ENCODE results near the gene CRTAC1.

DNA sequence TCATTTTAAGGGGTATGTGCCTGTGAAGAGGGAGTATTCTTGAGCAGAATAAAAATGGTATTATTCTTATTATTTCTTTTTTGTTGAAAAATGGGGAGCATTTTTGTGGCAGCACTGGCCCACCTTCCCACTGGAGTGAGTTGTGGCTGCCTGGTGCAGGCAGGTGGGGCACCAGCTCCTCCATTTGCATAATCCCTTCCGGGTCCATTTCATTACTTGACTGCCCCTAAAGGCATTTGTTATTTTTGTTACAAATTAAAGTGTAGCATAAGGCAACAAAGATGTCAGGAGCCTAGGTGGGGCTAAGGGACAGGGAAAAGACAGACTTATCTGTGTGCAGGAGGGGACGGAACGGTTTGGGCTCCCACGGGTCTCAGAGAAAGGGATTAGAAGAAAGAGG, 154.0 kb downstream of the CRTAC1 start:
- TF ChIP-seq SMC3 (IDR thresholded peaks at IDR 0.05) (no peak), EHMT2 (IDR thresholded peaks at IDR 0.05; ENCODE audit: low read depth) (no peak), EP300 (IDR thresholded peaks at IDR 0.05) (no peak), POLR2A (IDR thresholded peaks at IDR 0.05; ENCODE audit: low read length) (no peak), CEBPB (IDR thresholded peaks at IDR 0.05) (no peak), KDM5A (IDR thresholded peaks at IDR 0.05) (no peak)
- TF ChIP-seq, protein P1, sequence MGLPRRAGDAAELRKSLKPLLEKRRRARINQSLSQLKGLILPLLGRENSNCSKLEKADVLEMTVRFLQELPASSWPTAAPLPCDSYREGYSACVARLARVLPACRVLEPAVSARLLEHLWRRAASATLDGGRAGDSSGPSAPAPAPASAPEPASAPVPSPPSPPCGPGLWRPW (IDR thresholded peaks at IDR 0.05), result no peak
- TF ChIP-seq, protein P2, sequence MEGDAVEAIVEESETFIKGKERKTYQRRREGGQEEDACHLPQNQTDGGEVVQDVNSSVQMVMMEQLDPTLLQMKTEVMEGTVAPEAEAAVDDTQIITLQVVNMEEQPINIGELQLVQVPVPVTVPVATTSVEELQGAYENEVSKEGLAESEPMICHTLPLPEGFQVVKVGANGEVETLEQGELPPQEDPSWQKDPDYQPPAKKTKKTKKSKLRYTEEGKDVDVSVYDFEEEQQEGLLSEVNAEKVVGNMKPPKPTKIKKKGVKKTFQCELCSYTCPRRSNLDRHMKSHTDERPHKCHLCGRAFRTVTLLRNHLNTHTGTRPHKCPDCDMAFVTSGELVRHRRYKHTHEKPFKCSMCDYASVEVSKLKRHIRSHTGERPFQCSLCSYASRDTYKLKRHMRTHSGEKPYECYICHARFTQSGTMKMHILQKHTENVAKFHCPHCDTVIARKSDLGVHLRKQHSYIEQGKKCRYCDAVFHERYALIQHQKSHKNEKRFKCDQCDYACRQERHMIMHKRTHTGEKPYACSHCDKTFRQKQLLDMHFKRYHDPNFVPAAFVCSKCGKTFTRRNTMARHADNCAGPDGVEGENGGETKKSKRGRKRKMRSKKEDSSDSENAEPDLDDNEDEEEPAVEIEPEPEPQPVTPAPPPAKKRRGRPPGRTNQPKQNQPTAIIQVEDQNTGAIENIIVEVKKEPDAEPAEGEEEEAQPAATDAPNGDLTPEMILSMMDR (IDR thresholded peaks at IDR 0.05), result no peak
- TF ChIP-seq, protein P3, sequence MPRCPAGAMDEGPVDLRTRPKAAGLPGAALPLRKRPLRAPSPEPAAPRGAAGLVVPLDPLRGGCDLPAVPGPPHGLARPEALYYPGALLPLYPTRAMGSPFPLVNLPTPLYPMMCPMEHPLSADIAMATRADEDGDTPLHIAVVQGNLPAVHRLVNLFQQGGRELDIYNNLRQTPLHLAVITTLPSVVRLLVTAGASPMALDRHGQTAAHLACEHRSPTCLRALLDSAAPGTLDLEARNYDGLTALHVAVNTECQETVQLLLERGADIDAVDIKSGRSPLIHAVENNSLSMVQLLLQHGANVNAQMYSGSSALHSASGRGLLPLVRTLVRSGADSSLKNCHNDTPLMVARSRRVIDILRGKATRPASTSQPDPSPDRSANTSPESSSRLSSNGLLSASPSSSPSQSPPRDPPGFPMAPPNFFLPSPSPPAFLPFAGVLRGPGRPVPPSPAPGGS (IDR thresholded peaks at IDR 0.05), result no peak

Data from A549 (cell line).